GM12864 (cell line): ENCODE results near the gene RCHY1.
"Not testable (repeated sequence)": the region's sequence is repeated elsewhere in the genome, so short reads cannot be mapped to it uniquely, and the experiment has no call there.

Source experiments
- DNase-seq: peaks from one replicate; pipeline ENCODE4 v3.0.0-alpha.2; 2011; ENCODE audit warnings: low read depth
- H3K4me3 ChIP-seq: 2 replicates; pipeline ENCODE4 v1.5.1; 2011; ENCODE audit warnings: mild to moderate bottlenecking, low read depth, low read length, control low read depth
- TF ChIP-seq, protein P1 (sequence below): IDR thresholded peaks from 2 replicates; pipeline ENCODE4 v1.5.1; 2011; ENCODE audit warnings: low read depth, mild to moderate bottlenecking, moderate library complexity, low read length, control low read depth, inconsistent platforms; ENCODE audit errors: missing control alignments

RCHY1 gene

DNA sequence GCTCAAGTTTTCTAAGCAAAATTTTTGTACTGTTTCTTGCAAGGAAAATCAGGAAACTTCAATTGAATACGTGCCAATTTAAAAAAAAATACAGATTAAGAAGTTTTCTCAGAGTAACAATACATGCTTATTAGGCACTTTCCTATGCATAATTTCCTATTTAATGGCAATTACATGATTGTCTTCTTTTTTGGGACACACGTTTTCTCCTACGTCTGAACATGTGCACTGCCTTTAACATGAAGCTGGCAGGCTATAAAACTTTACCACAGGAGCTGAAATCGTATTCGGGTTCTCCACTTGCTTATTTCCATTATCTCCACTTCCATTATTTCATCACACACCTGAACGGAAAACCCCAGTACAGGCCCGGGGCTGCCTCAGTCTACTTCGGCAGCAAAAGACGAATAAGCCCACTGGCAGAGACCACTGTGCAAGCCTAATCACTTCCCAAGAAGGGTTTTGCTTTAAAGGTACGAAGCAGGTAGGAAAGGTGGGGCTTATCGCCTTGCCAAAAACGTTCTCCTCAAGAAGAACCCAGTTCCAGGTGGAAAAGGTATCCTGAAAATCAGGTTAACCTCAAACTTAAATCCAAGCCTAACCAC is 575 bp downstream of the RCHY1 start:
- peak overlapping the region; percentile 85 for H3K4me3 ChIP-seq
- DNase-seq = no peak
- TF ChIP-seq, protein P1, sequence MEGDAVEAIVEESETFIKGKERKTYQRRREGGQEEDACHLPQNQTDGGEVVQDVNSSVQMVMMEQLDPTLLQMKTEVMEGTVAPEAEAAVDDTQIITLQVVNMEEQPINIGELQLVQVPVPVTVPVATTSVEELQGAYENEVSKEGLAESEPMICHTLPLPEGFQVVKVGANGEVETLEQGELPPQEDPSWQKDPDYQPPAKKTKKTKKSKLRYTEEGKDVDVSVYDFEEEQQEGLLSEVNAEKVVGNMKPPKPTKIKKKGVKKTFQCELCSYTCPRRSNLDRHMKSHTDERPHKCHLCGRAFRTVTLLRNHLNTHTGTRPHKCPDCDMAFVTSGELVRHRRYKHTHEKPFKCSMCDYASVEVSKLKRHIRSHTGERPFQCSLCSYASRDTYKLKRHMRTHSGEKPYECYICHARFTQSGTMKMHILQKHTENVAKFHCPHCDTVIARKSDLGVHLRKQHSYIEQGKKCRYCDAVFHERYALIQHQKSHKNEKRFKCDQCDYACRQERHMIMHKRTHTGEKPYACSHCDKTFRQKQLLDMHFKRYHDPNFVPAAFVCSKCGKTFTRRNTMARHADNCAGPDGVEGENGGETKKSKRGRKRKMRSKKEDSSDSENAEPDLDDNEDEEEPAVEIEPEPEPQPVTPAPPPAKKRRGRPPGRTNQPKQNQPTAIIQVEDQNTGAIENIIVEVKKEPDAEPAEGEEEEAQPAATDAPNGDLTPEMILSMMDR = no peak

DNA sequence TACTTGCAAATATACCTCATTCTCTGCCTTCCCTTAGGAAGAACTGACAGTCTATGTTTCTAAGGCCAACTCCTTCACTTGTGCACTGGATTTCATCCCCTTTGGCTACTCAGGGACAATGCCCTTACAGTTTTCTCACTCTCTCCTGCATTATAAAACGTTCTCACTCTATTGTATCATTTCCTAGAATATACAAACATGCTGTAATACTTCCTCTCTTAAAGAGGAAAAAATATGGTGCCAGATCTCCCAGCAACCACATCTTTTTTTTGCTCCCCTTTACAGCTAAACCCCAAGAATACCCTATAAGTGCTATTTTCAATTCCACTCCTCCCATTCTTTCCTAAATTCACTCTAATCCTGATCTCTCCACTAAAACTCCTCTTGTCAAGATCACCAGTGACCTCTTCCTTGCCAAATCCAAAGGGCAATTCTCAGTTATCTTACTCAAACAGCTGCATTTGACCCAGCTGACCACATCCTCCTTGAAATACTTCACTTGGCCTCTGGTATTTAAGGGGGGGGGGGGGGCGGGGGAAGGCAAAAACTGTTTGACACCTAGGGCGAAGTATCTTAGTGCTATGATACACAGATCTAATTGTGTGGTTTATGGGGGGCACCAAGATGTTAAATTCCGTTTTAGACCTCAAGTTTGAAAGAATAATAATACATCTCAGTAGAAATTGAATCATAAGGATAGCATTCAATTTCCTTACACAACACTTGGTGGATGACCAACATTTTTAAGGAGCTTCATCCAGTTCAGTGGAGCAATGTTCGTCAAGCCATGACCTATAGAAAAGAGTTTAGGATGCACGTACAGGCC is 1.6 kb downstream of the RCHY1 start:
- DNase-seq = no peak
- peak overlapping the region; percentile 85 for H3K4me3 ChIP-seq
- TF ChIP-seq, protein P1 = no peak

DNA sequence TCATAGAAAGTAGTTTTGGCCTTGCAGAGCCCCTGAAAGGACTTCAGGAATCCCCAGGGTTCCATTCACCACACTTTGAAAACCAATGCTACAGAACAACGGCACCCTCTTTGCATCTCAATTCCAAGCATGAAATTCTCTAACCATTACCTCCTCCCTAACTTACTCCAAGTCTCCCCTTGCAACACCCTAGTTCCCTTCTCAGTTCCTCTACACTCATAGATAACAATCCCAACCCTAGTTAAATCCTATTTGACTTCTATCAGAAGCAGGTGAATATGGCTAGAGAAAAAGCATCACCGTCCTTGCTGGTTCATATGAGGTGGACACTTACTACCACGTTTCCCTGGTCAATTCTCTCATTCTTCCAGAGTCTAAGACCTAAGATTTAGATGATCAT is 2.4 kb downstream of the RCHY1 start:
- no peak for DNase-seq

DNA sequence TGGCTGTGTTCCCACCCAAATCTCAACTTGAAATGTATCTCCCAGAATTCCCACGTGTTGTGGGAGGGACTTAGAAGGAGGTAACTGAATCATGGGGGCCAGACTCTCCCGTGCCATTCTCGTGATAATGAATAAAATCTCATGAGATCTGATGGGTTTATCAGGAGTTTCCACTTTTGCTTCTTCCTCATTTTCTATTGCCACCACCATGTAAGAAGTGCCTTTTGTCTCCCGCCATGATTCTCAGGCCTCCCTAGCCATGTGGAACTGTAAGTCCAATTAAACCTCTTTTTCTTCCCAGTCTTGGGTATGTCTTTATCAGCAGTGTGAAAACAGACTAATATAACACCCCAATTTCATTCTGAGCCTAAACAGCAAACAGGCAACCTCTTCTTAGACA is 4.6 kb downstream of the RCHY1 start:
- H3K4me3 ChIP-seq, DNase-seq: not testable (repeated sequence)

More for the DNA sequence above, 2.4 kb downstream of the RCHY1 start:
- TF ChIP-seq, protein P1 = no peak
- H3K4me3 ChIP-seq = peak overlapping the region; percentile 7; the same call in 1 of the 2 replicates

DNA sequence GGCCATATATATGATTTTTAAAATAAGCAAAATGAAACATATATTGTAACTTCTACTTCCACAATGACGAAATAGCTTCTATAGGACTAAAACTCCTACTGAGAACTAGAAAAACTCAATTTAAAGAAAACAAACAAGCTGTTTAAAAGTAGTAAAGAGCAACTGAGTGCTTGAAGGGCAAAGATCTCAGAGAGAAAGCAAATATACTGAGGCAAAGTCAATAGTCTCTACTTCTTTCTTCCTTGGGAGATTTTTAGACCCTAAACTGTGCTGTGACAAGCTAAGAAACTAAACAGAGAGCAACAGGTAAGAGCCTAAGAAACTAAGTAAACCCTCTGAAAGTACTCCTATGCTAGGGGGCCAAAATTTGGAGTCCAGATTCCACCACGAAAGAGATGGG is 8.6 kb downstream of the RCHY1 start:
- DNase-seq = no peak
- TF ChIP-seq, protein P1 = no peak
- H3K4me3 ChIP-seq = no peak overlapping the region

DNA sequence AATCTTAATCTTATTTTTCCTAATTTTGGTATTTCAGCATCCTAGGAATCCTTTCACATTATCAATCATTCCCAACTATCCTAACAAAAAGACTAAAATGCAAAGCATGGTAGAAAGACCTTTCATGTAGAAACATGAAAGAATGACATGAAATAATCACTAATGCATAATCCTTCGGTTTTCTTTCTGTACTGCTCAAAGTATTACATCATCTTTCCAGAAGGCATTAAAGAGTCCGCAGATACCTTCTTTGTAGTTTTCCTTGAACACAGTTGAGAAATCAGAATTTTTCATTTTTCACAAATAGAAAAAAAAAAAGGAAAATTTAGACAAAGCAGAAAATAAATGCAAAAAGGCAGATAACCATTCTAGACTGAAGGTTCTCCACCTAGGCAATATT is 11.5 kb downstream of the RCHY1 start:
- no peak for DNase-seq
- TF ChIP-seq, protein P1 = no peak
- no peak overlapping the region for H3K4me3 ChIP-seq

DNA sequence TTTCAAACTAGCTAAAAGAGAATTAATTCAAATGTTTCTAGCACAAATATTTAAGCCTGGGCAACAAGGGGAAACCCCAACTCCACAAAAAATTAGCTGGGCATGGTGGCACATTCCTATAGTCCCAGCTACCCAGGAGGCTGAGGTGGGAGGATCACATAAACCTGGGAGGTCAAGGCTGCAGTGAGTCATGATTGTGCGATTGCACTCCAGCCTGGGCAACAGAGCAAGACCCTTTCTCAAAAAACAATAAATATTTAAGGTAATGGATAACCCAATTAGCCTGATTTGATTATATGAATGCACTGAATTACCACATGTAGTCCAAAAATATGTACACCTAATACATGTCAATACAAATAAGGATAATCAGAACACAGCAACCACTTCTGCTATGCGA is 14.3 kb downstream of the RCHY1 start:
- no peak overlapping the region for H3K4me3 ChIP-seq
- TF ChIP-seq, protein P1 = no peak
- DNase-seq = no peak
